ENCODE results near the gene UBL3.

The UBL3 gene

GRCh38 chr13:29763436-29764180 lies 86.8 kb downstream of the UBL3 start:
- TF ChIP-seq EZH2phosphoT487 (IDR thresholded peaks at IDR 0.05; ENCODE audit: low read depth) (no peak), CTCF (IDR thresholded peaks at IDR 0.05; ENCODE audit: low read depth, low read length) (no peak)
- Histone ChIP-seq H3K4me3 (ENCODE audit: low read length) (no peak overlapping the region), H3K27ac (ENCODE audit: low read length) (no peak overlapping the region), H3K36me3 (replicated peaks; ENCODE audit: low read depth, low read length) (peaks cover 5% of the 10 kb centered on the region), H3K27me3 (ENCODE audit: low read depth, low read length) (no peaks in the 10 kb centered on the region; the same call in 1 of the 2 replicates), H4K20me1 (ENCODE audit: insufficient read depth, low read length) (no peaks in the 10 kb centered on the region), H3K4me1 (ENCODE audit: low read length) (peaks cover 29% of the 10 kb centered on the region), H3K4me2 (ENCODE audit: low read length) (no peak overlapping the region), H3K9me3 (ENCODE audit: insufficient read depth, low read length) (peaks cover 5% of the 10 kb centered on the region; the same call in 1 of the 2 replicates), H3K9ac (ENCODE audit: low read length) (no peak overlapping the region), H2AFZ (ENCODE audit: low read depth, low read length) (no peak overlapping the region), H3K79me2 (ENCODE audit: low read length) (no peaks in the 10 kb centered on the region)

GRCh38 chr13:29761815-29762214 lies 88.6 kb downstream of the UBL3 start:
- Histone ChIP-seq H3K27me3 (ENCODE audit: low read depth, low read length) (no peaks in the 10 kb centered on the region; the same call in 1 of the 2 replicates), H3K79me2 (ENCODE audit: low read length) (no peaks in the 10 kb centered on the region), H3K27ac (ENCODE audit: low read length) (no peak overlapping the region), H3K9ac (ENCODE audit: low read length) (no peak overlapping the region), H3K4me3 (ENCODE audit: low read length) (no peak overlapping the region), H3K4me1 (ENCODE audit: low read length) (peaks cover 42% of the 10 kb centered on the region), H3K4me2 (ENCODE audit: low read length) (no peak overlapping the region), H2AFZ (ENCODE audit: low read depth, low read length) (no peak overlapping the region), H3K36me3 (replicated peaks; ENCODE audit: low read depth, low read length) (peaks cover 4% of the 10 kb centered on the region), H3K9me3 (ENCODE audit: insufficient read depth, low read length) (peaks cover 5% of the 10 kb centered on the region; the same call in 1 of the 2 replicates), H4K20me1 (ENCODE audit: insufficient read depth, low read length) (no peaks in the 10 kb centered on the region)
- no peak for TF ChIP-seq EZH2phosphoT487 (IDR thresholded peaks at IDR 0.05; ENCODE audit: low read depth)

- Histone ChIP-seq H3K9ac (ENCODE audit: low read length) (no peak overlapping the region), H3K27me3 (ENCODE audit: low read depth, low read length) (no peaks in the 10 kb centered on the region; the same call in 1 of the 2 replicates), H3K4me3 (ENCODE audit: low read length) (no peak overlapping the region), H3K36me3 (replicated peaks; ENCODE audit: low read depth, low read length) (no peaks in the 10 kb centered on the region), H2AFZ (ENCODE audit: low read depth, low read length) (no peak overlapping the region), H3K9me3 (ENCODE audit: insufficient read depth, low read length) (peaks cover 5% of the 10 kb centered on the region; the same call in 1 of the 2 replicates), H3K27ac (ENCODE audit: low read length) (no peak overlapping the region), H4K20me1 (ENCODE audit: insufficient read depth, low read length) (no peaks in the 10 kb centered on the region), H3K79me2 (ENCODE audit: low read length) (no peaks in the 10 kb centered on the region), H3K4me2 (ENCODE audit: low read length) (no peak overlapping the region), H3K4me1 (ENCODE audit: low read length) (peaks cover 42% of the 10 kb centered on the region)
- TF ChIP-seq EZH2phosphoT487 (IDR thresholded peaks at IDR 0.05; ENCODE audit: low read depth) (no peak), CTCF (IDR thresholded peaks at IDR 0.05; ENCODE audit: low read depth, low read length) (no peak)
These were observed 89.3 kb downstream of the UBL3 start for GRCh38 chr13:29761160-29761559.

- no peak for TF ChIP-seq CTCF (IDR thresholded peaks at IDR 0.05; ENCODE audit: low read depth, low read length)
- no peak for TF ChIP-seq EZH2phosphoT487 (IDR thresholded peaks at IDR 0.05; ENCODE audit: low read depth)
- Histone ChIP-seq H3K79me2 (ENCODE audit: low read length) (no peaks in the 10 kb centered on the region), H3K36me3 (replicated peaks; ENCODE audit: low read depth, low read length) (no peaks in the 10 kb centered on the region), H4K20me1 (ENCODE audit: insufficient read depth, low read length) (no peaks in the 10 kb centered on the region), H3K27me3 (ENCODE audit: low read depth, low read length) (no peaks in the 10 kb centered on the region; the same call in 1 of the 2 replicates), H3K9me3 (ENCODE audit: insufficient read depth, low read length) (peaks cover 5% of the 10 kb centered on the region; the same call in 1 of the 2 replicates), H3K9ac (ENCODE audit: low read length) (no peak overlapping the region), H2AFZ (ENCODE audit: low read depth, low read length) (no peak overlapping the region), H3K27ac (ENCODE audit: low read length) (no peak overlapping the region), H3K4me3 (ENCODE audit: low read length) (no peak overlapping the region), H3K4me2 (ENCODE audit: low read length) (peak overlapping the region; percentile 4; the same call in 1 of the 2 replicates), H3K4me1 (ENCODE audit: low read length) (peaks cover 42% of the 10 kb centered on the region)
These were observed 89.9 kb downstream of the UBL3 start for GRCh38 chr13:29760544-29760943.

All from OCI-LY3 (cell line).